ENCODE measurements around the gene KRTAP5-9.
"Not testable (repeated sequence)": the region's sequence is repeated elsewhere in the genome, so short reads cannot be mapped to it uniquely, and the experiment has no call there.

The KRTAP5-9 gene

DNA sequence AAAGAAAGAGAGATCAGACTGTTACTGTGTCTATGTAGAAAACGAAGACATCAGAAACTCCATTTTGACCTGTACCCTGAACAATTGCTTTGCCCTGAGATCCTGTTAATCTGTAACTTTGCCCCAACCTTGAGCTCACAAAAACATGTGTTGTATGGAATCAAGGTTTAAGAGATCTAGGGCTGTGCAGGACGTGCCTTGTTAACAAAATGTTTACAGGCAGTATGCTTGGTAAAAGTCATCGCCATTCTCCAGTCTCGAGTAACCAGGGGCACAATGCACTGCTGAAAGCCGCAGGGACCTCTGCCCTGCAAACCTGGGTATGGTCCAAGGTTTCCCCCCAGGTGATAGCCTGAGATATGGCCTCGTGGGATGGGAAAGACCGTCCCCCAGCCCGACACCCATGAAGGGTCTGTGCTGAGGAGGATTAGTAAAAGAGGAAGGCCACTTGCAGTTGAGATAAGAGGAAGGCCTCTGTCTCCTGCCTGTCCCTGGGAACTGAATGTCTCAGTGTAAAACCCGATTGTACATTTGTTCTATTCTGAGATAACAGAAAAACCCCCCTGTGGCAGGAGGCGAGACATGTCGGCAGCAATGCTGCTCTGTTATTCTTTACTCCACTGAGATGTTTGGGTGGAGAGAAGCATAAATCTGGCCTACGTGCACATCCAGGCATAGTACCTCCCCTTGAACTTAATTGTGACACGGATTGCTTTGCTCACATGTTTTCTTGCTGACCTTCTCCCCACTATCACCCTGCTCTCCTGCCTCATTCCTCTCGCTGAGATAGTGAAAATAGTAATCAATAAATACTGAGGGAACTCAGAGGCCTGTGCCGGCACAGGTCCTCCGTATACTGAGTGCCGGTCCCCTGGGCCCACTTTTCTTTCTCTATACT is 13.3 kb upstream of the KRTAP5-9 start:
- not testable (repeated sequence) for DNase-seq

DNA sequence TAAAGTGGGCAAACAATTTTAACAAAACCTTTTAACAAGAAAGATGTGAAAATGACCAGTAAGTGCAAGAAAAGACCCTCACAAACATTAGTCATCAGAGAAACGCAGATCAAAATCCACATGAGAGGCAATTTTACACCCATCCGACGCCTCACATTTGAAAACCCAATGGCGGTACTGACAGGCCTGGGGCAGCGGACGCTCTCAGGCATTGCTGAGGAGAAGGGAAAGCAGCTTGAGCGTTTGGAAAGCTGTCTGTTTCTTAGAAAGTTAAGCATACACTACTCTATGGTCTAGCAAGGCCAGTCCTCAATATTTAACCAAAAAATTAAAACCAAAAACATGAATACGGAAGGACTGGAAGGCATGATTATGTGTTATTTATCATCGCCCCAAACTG is 12.4 kb upstream of the KRTAP5-9 start:
- no peak for DNase-seq

DNA sequence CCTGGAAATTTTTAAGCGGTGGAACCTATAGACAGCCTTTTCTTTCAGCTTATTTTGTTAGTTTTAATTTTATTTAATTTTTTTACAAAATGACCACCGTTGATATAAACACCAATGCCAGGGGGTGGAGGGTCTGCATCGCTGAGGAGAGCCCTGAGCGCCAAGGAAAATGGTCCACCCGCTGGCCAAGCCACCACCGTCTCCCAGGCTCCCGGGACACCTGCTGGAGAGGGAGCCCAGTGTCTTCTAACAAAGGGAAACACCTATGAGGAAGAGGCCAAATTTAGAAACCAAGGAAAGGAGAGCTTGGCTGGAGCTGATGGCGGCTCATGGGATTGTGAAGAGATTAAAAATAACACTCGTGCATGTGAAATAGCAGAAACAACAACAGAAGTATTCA is 10.7 kb upstream of the KRTAP5-9 start:
- DNase-seq: no peak

DNA sequence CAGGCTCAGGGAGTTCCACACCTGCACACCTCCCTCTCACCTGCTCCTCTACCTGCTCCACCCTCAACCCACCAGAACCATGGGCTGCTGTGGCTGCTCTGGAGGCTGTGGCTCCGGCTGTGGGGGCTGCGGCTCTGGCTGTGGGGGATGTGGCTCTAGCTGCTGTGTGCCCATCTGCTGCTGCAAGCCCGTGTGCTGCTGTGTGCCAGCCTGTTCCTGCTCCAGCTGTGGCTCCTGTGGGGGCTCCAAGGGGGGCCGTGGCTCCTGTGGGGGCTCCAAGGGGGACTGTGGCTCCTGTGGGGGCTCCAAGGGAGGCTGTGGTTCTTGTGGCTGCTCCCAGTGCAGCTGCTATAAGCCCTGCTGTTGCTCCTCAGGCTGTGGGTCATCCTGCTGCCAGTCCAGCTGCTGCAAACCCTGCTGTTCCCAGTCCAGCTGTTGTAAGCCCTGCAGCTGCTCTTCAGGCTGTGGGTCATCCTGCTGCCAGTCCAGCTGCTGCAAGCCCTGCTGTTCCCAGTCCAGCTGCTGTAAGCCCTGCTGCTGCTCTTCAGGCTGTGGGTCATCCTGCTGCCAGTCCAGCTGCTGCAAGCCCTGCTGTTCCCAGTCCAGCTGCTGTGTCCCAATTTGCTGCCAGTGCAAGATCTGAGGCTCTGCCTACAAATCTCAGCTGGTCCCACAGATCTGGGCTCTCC is 10.1 kb upstream of the KRTAP5-9 start, which contains the start of gene KRTAP5-8:
Gene KRTAP5-8 (plus strand): TSS at position 49 of the 689 bp plus-strand sequence. CDS start 31 bp downstream, at position 80.
- DNase-seq: not testable (repeated sequence)

DNA sequence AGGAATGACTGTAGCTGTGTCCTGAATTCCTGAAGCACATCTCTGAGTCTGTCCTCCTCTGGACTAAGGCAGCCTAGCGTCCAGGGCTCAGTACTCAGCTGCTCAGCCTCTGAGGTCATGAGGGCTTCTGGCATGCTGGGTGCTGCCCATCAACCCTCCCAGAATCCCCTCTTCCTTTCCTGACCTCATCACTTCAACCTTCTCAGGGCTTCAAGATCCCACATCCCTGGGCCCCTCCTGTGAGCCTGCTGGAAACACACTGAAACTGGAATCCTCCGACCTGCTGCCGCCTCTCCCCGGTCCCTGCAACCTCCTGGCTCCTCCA is 9.6 kb upstream of the KRTAP5-9 start:
- DNase-seq: no peak

DNA sequence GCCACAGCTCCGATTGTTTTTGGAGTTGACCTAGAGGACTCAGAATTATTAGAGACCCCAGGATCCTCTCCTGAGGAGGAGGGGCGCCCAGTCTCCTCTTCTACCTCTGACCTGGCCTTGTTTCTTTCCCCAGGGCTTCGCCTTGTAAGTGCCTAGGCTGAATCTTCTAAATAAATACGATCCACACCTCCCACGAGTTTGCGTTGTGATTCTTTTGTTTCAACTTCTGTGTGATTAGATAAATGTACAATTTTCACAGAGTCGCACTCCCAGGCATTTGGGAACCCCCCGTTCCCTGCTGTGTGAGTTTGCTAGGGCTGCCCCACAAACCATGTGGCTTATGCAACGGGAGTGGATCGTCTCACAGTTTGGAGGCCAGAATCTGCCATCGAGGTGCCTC is 9.2 kb upstream of the KRTAP5-9 start:
- DNase-seq: no peak

DNA sequence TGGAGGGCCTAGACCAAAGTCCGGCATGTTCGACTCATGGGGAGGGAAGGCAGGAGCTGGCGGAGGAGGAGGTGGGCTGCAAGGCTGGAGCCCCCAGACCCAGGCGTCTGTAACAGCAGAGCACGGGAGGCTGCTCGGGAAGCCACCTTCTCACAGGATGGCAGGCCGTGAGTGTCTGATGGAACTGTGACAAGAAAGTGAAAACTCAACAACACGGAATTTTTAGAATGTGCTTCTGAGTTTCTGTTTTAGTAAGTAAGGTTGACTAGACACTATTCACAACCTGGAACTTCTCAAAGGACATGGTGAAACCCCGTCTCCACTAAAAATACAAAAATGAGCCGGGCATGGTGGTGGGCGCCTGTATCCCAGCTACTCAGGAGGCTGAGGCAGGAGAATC is 8.2 kb upstream of the KRTAP5-9 start:
- not testable (repeated sequence) for DNase-seq

DNA sequence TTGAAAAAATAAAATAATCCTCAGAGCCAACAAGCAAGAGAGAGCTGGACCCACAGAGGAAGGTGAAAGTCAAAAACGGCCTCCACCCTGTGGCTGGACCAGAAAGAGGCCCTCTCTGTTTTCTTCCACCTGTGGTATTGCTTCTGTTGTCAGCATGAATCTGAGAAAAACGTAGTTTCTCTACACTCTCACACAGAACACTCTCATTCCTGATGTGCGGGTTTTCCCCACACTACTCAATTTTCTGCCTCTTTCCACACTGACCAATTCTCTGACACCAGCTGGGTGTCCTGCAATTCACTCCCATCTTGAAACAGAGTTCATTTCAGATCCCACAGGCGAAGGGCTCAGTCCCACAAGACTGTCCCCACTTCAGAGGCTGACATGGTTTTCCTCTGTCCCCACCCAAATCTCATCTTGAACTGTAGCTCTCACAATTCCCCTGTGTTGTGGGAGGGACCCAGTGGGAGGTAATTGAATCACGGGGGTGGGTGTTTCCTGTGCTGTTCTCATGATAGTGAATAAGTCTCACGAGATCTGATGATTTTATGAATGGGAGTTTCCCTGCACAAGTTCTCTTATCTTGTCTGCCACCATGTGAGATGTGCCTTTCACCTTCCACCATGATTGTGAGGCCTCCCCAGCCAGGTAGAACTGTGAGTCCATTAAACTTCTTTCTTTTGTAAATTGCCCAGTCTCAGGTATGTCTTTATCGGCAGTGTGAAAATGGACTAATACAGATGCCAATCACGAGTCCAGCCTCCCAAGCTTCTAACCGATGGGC is 7.5 kb upstream of the KRTAP5-9 start:
- DNase-seq: not testable (repeated sequence)

DNA sequence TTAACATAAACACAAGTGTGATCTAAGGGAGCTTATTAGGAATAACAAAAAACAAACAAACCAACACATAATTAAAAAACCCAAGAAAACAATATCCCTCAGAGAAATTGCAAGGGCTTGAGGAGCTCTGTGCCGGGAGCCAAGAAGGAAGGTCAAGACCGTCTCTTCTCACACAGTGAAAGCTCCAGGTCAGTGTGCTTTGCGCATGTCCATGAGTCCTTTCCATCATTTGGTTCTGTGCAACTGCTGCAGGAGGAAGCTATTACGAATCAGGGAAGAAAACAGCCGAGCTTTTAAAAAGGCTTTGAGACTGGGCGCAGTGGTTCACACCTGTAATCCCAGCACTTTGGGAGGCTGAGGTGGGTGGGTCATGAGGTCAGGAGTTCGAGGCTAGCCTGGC is 5.8 kb upstream of the KRTAP5-9 start:
- no peak for DNase-seq

DNA sequence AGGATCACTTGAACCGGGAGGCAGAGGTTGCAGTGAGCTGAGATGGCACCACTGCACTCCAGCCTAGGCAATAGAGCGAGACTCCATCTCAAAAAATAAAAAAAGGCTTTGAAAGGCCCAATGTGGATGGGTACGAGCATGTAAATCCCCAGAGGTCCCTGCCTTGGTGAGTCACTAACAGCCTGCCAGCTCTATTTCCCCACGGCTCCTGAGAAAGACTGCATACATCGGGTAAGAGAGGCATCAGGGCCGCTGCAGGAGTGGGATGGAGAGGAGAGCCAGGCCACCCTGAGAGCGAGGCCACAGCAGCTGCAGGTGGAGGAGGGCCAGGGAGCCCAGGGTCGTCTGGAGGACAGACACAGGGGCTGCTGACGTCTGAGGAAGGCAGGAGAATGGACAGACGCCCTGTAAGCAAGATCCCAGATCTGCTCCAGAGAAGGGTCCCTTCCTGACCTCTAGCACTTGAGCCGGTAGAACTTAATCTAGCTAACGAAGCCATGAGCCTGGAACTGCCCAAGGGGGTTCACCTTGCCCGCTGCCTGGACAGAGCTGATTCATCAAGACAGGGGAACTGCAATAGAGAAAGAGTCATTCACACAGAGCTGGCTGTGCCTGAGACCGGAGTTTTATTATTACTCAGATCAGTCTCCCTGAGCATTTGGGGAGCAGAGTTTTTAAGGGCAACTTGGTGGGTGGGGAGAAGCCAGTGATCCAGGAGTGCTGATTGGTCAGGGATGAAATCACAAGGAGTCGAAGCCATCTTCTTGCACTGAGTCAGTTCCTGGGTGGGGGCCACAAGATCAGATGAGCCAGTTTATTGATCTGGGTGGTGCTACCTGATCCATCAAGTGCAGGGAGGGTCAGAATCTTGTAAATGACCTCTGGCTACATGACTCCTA is 5.1 kb upstream of the KRTAP5-9 start:
- no peak for DNase-seq

DNA sequence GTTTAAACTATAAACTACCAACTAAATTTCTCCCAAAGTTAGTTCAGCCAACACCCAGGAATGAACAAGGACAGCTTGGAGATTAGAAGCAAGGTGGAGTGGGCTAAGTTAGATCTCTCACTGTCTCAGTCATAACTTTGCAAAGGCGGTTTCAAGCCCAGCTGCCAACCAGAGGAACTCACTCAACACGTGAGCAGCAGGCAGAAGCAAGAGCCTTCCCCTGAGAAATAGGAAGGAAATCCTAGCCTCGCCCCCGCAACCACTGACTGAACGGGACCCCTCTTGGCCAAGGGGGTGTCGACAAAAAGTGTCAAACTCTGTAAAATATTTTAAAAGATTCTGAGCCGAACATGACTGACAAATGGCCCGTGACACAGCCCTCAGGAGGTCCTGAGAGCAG is 4.4 kb upstream of the KRTAP5-9 start:
- DNase-seq: no peak

DNA sequence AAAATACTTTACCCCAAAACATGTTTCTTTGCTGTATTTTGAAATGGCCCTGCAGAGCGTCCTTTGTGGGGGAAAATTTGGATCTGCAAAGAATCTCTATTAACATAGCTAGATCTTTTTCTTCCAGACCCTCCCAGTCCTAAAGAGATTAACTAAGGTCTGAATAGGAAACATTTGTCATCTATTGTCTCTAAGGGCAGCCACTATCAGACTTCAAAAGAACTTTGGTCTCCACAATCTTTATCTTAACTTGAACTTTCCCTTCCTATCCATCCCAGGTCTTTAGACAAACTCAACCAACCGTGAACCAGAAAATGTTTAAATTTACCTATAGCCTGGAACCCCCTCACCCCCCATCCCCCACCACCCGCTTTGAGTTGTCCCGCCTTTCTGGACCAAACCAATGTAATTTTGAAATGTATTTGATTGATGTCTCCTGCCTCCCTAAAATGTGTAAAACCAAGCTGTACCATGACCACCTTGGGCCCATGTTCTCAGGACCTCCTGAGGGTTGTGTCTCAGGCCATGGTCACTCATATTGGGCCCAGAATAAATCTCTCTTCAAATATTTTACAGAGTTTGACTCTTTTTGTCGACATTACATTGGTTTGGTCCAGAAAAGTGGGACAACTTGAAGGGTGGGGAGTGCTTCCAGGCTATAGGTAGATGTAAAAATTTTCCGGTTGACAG is 3.5 kb upstream of the KRTAP5-9 start:
- no peak for DNase-seq

DNA sequence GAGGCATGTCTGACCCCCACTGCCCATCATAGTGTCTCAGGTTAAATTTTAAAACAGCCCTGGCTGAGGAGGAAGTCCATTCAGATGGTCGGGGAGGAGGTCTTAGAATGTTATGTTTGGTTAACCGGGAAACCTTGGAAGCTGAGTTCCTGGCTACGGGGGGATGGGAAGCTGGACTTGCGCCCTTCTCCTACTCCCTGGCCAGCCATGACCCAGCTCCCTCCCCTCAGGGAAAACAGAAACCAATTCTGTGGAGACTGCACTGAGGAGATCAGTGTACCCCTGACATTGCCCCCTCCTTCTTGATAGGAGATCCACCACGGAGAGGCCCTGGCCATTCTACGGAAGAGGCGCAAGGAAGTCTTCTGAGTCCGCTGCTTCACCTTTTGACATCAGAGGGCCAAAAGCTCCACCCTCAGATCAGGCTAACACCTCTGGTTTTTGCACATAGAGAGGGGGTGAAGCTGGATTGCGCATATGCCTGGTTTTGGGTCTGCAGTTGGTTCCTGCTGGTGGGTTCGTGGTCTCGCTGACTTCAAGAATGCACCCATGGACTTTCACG is 2.7 kb upstream of the KRTAP5-9 start:
- DNase-seq: no peak

DNA sequence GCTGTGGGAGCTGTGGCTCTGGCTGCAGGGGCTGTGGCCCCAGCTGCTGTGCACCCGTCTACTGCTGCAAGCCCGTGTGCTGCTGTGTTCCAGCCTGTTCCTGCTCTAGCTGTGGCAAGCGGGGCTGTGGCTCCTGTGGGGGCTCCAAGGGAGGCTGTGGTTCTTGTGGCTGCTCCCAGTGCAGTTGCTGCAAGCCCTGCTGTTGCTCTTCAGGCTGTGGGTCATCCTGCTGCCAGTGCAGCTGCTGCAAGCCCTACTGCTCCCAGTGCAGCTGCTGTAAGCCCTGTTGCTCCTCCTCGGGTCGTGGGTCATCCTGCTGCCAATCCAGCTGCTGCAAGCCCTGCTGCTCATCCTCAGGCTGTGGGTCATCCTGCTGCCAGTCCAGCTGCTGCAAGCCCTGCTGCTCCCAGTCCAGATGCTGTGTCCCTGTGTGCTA is 514 bp downstream of the KRTAP5-9 start:
- no peak for DNase-seq

DNA sequence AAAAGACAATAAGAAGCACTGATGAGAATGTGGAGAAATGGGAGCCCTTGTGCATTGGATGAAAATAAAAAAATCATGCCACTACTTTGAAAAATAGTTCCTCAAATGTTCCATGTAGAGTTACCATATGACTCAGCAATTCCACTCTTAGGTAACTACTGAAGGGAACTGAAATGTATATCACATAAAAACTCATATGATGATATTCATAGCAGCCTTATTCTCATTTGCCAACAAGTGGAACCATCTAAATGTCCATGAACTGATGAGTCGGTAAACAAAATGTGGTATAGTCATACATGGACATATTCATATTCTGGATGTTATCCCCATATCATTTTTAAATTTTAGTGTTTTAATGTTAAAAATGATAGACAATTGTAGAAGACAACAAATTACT is 3.5 kb downstream of the KRTAP5-9 start:
- DNase-seq: no peak

DNA sequence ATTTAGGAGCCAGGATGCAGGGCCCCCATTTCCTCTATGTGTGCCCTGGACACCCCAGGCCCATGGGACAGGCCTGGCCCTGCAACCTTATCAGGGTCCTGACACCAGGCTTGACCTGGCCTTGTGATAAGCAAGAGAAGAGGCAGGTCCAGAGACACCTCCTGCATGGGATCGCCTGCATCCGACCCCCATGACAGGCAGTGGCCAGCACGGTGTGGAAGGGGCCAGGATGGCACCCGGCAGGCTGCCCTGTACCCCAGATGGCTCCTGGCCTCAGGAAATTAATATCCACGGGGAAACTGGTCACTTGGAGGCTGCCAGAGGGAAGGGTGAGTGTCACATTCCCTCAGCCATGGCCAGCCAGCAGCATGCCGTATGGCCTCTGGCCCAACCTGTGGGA is 6.8 kb downstream of the KRTAP5-9 start:
- DNase-seq: no peak

DNA sequence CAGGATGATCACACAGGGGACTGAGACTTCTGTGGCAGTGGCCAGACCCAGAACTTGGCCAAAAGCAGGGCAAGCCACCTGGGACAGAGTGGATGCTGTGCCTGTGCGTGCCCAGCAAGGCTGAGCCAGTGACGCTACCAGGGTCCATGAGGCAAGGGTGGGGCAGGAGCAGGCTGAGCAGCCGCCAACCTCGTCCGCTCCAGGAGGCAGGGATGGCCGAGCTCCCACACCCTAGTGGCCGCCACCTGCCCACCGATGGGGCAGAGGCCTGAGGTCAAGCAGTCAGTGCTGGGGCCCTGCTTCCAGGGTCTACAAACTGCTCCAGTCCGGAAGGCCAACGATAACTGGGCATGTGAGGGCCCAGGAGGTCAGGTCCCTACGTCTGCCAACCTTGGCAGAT is 7.3 kb downstream of the KRTAP5-9 start:
- DNase-seq: no peak

DNA sequence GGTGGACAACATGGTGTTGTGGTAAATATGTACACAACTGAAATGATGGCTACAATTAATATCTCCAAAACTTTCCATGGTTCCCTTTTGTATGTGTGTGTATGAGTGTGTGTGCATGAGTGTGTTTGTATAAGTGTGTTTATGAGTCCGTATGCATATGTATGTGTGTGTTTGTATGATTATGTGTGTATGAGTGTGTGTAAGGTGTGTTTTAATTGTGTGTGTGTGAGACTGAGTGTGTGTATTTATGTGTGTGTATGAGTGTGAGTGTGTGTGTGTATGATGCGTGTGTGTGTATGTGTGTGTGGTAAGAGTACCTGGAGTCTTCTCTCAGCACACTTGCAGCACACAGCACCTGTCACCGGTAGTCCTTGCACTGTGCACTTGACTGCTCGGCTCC is 7.8 kb downstream of the KRTAP5-9 start:
- no peak for DNase-seq

DNA sequence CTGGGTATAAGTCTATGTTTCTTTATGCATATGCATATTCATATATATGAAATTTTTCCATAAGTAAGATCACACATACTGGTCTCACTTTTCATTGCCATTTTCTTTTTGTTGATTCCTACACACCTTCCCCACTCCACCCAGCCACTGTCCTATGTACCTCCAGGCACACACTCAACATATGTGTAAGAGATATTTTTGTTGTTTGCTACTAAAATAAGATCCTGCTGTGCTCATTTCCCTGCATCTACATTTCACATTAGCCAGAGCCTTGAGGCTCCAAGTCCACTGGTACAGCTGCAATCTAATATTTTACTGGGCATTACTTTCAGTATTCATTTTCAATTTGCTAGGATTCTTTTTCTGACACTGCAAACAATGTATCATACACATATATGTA is 9.0 kb downstream of the KRTAP5-9 start:
- DNase-seq: no peak

DNA sequence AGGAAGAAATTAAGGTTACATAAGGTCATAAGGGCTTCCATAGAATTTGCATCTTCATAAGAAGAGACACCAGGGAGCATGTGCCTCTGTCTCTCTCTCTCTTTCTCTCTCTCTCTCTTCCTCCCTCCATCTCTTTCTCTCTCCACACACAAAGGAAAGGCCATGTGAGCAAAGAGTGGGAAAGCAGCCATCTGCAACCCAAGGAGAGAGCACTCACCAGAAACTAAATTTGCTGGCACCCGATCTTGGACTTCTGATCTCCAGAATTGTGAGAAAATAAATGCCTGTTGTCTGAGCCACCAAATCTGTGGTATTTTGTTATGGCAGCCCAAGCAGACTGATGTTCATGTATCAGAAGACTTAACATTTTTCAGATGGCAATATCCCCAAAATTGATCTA is 10.8 kb downstream of the KRTAP5-9 start:
- DNase-seq: no peak

DNA sequence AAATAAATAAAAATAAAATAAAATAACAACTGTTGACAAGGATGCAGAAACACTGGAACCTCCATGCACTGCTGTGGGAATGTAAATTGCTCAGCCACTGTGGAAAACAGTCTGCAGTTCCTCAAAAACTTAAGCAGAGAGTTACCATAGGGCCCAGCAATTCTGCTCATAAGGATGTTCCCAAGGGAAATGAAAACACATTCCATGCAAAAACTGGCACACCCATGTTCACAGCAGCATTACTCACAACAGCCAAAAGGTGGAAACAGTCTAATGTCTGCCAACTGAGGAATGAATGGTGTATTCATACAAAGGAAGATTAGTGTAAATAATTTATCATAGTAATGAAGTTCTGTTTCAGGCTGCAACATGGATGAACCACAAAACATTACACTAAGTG is 13.9 kb downstream of the KRTAP5-9 start:
- DNase-seq: no peak
